IMR-90 (cell line): Measurements from ENCODE around the gene KIF1A. TPM values are rescaled to one million over a fixed set of nuclear protein-coding genes. Genes with fewer than 3 reads are reported as not detected.

ENCODE experiments used
- ATAC-seq: fragments of 200-7000 bp; cut with Tn5 transposase; 2 replicates; pipeline ENCODE4 v1.9.1; 2020; ENCODE audit warnings: low read depth, mild to moderate bottlenecking, moderate library complexity
- BruUV-seq: library from RNA; stranded (reverse); fragments of 400-500 nt; replicated peaks from 2 replicates; lab custom pipeline; 2021; lab: Mats Ljungman, UMichigan
- CTCF ChIA-PET: fragments of 300-600 bp; formaldehyde crosslinking; extraction: SDS; loops from one replicate; lab custom pipeline; 2021; ENCODE audit warnings: antibody characterized with exemption; lab: Yijun Ruan, JAX
- POLR2A ChIA-PET: fragments of 300-600 bp; sonication (Branson Sonifier 250); formaldehyde crosslinking; loops from one replicate; lab custom pipeline; 2022; ENCODE audit warnings: antibody characterized with exemption; ENCODE audit not compliant: unreplicated experiment; lab: Charles Lee
- DNase-seq: peaks from one replicate; pipeline ENCODE4 v3.0.0; 2013
- H2AFZ ChIP-seq: replicated peaks from 2 replicates; pipeline ENCODE3; 2013; ENCODE audit warnings: low read length, mild to moderate bottlenecking; ENCODE audit not compliant: poor library complexity
- H2AK5ac ChIP-seq: 2 replicates; pipeline ENCODE4 v1.6.1; 2013; ENCODE audit warnings: low read depth, low read length, inconsistent platforms
- H2AK9ac ChIP-seq: replicated peaks from 2 replicates; pipeline ENCODE3; 2013; ENCODE audit warnings: mild to moderate bottlenecking, low read depth, low read length, moderate library complexity; ENCODE audit not compliant: poor library complexity
- H2BK120ac ChIP-seq: 2 replicates; pipeline ENCODE4 v1.6.1; 2013; ENCODE audit warnings: low read depth, low read length, inconsistent platforms
- H2BK15ac ChIP-seq: 3 replicates; pipeline ENCODE4 v1.6.1; 2013; ENCODE audit warnings: low read depth, low read length, inconsistent platforms
- H2BK20ac ChIP-seq: 2 replicates; pipeline ENCODE4 v1.6.1; 2013; ENCODE audit warnings: low read depth, mild to moderate bottlenecking, inconsistent platforms, low read length, moderate library complexity
- H2BK5ac ChIP-seq: 2 replicates; pipeline ENCODE4 v1.6.1; 2013; ENCODE audit warnings: mild to moderate bottlenecking, low read depth, low read length, inconsistent platforms; ENCODE audit not compliant: poor library complexity, severe bottlenecking
- H3K14ac ChIP-seq: replicated peaks from 2 replicates; pipeline ENCODE4 v1.6.1; 2013; ENCODE audit warnings: low read depth, low read length, inconsistent platforms
- H3K18ac ChIP-seq: 2 replicates; pipeline ENCODE4 v1.6.1; 2013; ENCODE audit warnings: low read depth, low read length, control low read depth
- H3K23ac ChIP-seq: 2 replicates; pipeline ENCODE4 v1.6.1; 2013; ENCODE audit warnings: low read depth, low read length, inconsistent platforms
- H3K27ac ChIP-seq: 2 replicates; pipeline ENCODE4 v1.5.1; 2013; ENCODE audit warnings: mild to moderate bottlenecking, control low read depth, low read length; ENCODE audit not compliant: insufficient read depth
- H3K27me3 ChIP-seq: 2 replicates; pipeline ENCODE4 v1.6.1; 2013; ENCODE audit warnings: low read length; ENCODE audit not compliant: control insufficient read depth, insufficient read depth
- H3K36me3 ChIP-seq: 2 replicates; pipeline ENCODE4 v1.6.1; 2013; ENCODE audit warnings: low read length, mixed read lengths; ENCODE audit not compliant: control insufficient read depth, insufficient read depth
- H3K4ac ChIP-seq: 2 replicates; pipeline ENCODE4 v1.6.1; 2013; ENCODE audit warnings: low read depth, low read length, inconsistent platforms
- H3K4me1 ChIP-seq: 2 replicates; pipeline ENCODE4 v1.6.1; 2013; ENCODE audit warnings: low read length, mixed read lengths; ENCODE audit not compliant: control insufficient read depth, insufficient read depth
- H3K4me2 ChIP-seq: 2 replicates; pipeline ENCODE4 v1.6.1; 2013; ENCODE audit warnings: low read depth, mild to moderate bottlenecking, control low read depth, low read length, moderate library complexity
- H3K4me3 ChIP-seq: 2 replicates; pipeline ENCODE4 v1.5.1; 2013; ENCODE audit warnings: low read depth, mild to moderate bottlenecking, control low read depth, low read length, moderate library complexity; ENCODE audit not compliant: insufficient read depth
- H3K56ac ChIP-seq: 2 replicates; pipeline ENCODE4 v1.6.1; 2013; ENCODE audit warnings: low read length, inconsistent platforms; ENCODE audit not compliant: insufficient read depth; ENCODE audit errors: extremely low read depth
- H3K79me1 ChIP-seq, 2 experiments: 2 replicates each; pipeline ENCODE4 v1.6.1; 2013; ENCODE audit warnings: low read length in 2 of 2, inconsistent platforms in 1 of 2, low read depth in 1 of 2
- H3K9ac ChIP-seq: 2 replicates; pipeline ENCODE4 v1.6.1; 2013; ENCODE audit warnings: low read depth, low read length, control low read depth
- H3K9me1 ChIP-seq: 2 replicates; pipeline ENCODE4 v1.6.1; 2013; ENCODE audit warnings: low read length, inconsistent platforms; ENCODE audit not compliant: insufficient read depth
- H3K9me3 ChIP-seq: 2 replicates; pipeline ENCODE4 v1.6.1; 2013; ENCODE audit warnings: low read length; ENCODE audit not compliant: control insufficient read depth, insufficient read depth
- H4K20me1 ChIP-seq: 2 replicates; pipeline ENCODE4 v1.6.1; 2013; ENCODE audit warnings: low read length, inconsistent platforms; ENCODE audit not compliant: insufficient read depth
- H4K5ac ChIP-seq: 2 replicates; pipeline ENCODE4 v1.6.1; 2013; ENCODE audit warnings: mild to moderate bottlenecking, low read depth, low read length, control low read depth
- H4K8ac ChIP-seq, 2 experiments: 2 replicates each; pipeline ENCODE4 v1.6.1; 2013; ENCODE audit warnings: low read depth in 2 of 2, low read length in 2 of 2, control low read depth in 1 of 2, inconsistent platforms in 1 of 2
- H4K91ac ChIP-seq: 2 replicates; pipeline ENCODE4 v1.6.1; 2013; ENCODE audit warnings: low read depth, low read length, inconsistent platforms; ENCODE audit not compliant: insufficient read depth
- BHLHE40 ChIP-seq: fragments of 150-350 bp; IDR thresholded peaks from 2 replicates; pipeline ENCODE4 v1.6.1; 2016; ENCODE audit warnings: mild to moderate bottlenecking, low read depth, low read length
- MAFK ChIP-seq: IDR thresholded peaks from 2 replicates; pipeline ENCODE4 v1.6.1; 2012; ENCODE audit warnings: low read depth, low read length, improper control_type of control experiment
- MXI1 ChIP-seq: IDR thresholded peaks from 2 replicates; pipeline ENCODE4 v1.6.1; 2012; ENCODE audit warnings: low read depth, mild to moderate bottlenecking, low read length, moderate library complexity, borderline replicate concordance
- RCOR1 ChIP-seq: IDR thresholded peaks from 2 replicates; pipeline ENCODE4 v1.6.1; 2012; ENCODE audit warnings: mild to moderate bottlenecking, low read length, improper control_type of control experiment; ENCODE audit not compliant: insufficient replicate concordance
- WGBS, 2 experiments: methylation state at CpG; one replicate each; pipeline versions ENCODE4 v1.1.5 to v1.1.7; 2013; ENCODE audit warnings: missing lambda C conversion rate in 2 of 2; ENCODE audit not compliant: insufficient read length in 1 of 2; ENCODE audit errors: extremely low coverage in 2 of 2; 5-methylcytosine and 5-hydroxymethylcytosine counted together
- dilution Hi-C: fragments of 300-500 bp; cut with HindIII; formaldehyde crosslinking; loops from one replicate; pipeline ENCODE4 v1.14.3; 2018; ENCODE audit warnings: low sequenced_read_pairs; ENCODE audit not compliant: unreplicated experiment
- in situ Hi-C: fragments of 300-500 bp; cut with MboI; formaldehyde crosslinking; loops from 3 replicates; pipeline ENCODE4 v1.14.3; 2019; ENCODE audit warnings: low sequenced_read_pairs, inconsistent platforms, mixed read lengths
- intact Hi-C: fragments of 100-400 bp; cut with micrococcal nuclease; formaldehyde crosslinking; loops from 2 replicates; pipeline ENCODE4 v1.10.0; 2022
- polyA plus RNA-seq, 3 experiments: library from polyadenylated mRNA; depleted of rRNA; stranded (reverse); fragments of >200 nt; gene quantifications; 2 replicates each; pipeline ENCODE4 v1.2.3, GENCODE V29; 2012; ENCODE audit warnings: low replicate concordance in 1 of 3
- total RNA-seq: library from RNA; depleted of rRNA; stranded (reverse); fragments of >200 nt; gene quantifications from 2 replicates; pipeline ENCODE4 v1.2.3, GENCODE V29; 2012

The KIF1A gene
- total and polyA plus RNA-seq, 2 of the 4 experiments (the other 2 are of a cell fraction), result under 0.01 TPM; not detected in 1

DNA sequence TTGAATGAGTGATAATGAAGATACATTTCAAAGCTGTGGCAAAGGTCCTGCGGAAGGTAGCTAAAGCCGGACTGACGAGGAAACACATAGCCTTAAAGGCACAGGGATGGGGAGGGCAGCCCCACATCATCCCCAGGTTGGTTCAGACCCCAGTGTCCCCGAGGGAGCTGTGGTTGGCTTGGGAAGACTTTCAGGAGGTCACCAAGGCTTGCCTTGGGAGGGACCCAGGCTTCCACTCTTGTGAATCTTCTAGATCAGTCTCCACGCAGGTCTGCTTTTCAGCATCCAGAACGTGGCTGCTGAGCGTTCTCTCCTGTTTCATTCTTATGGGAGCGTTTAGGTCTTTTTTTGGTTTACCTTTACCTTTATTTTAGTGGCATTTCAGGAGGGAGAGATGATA lies 16.8 kb downstream of the KIF1A start:
- Histone ChIP-seq H3K4me1 (no peaks in the 10 kb centered on the region), H3K4ac (no peak overlapping the region), H3K79me1 (no peaks in the 10 kb centered on the region), H3K23ac (no peak overlapping the region), H3K4me2 (no peak overlapping the region), H4K20me1 (no peaks in the 10 kb centered on the region), H3K9me1 (no peaks in the 10 kb centered on the region), H3K27me3 (peaks cover 38% of the 10 kb centered on the region), H2BK120ac (no peak overlapping the region), H4K5ac (no peak overlapping the region), H3K27ac (no peak overlapping the region), H2BK15ac (no peak overlapping the region), H3K9ac (no peak overlapping the region), H3K56ac (no peak overlapping the region), H2AK9ac (no peak overlapping the region), H4K8ac (no peak overlapping the region), H2AK5ac (no peak overlapping the region), H2AFZ (no peak overlapping the region), H3K4me3 (no peak overlapping the region), H2BK5ac (no peak overlapping the region), H4K91ac (no peak overlapping the region), H2BK20ac (no peak overlapping the region), H3K36me3 (no peaks in the 10 kb centered on the region), H3K18ac (no peak overlapping the region), H3K9me3 (peaks cover 7% of the 10 kb centered on the region; the same call in 1 of the 2 replicates), H3K14ac (no peak overlapping the region)
- intact Hi-C loops (loop anchor here (10.0 kb wide), 1 partner anchor 138 kb away; no protein-coding TSS in a partner anchor), dilution Hi-C loops (no loop called here), in situ Hi-C loops (no loop called here)
- ATAC-seq, result no peak
- POLR2A ChIA-PET, result no interaction called here
- TF ChIP-seq MAFK, result no peak
- no peak for TF ChIP-seq RCOR1
- TF ChIP-seq BHLHE40, result no peak
- TF ChIP-seq MXI1, result no peak
- CTCF ChIA-PET, result no interaction called here
- BruUV-seq, result no TSS peak
- 47% methylated on average over 3 of the region's 8 CpGs; no CpG with 5 or more reads in 1 of the 2 experiments for WGBS, 2 experiments
- DNase-seq, result no peak
